Activated CD8-positive, alpha-beta memory T cell treated with anti-CD3 and anti-CD28 coated beads, Interleukin-2, amount 10 ng/mL, durations not matched to agents 7 days and 5 days (primary cell): ENCODE data around the gene SNX17. TPM values are rescaled to one million over a fixed set of nuclear protein-coding genes. Genes with fewer than 3 reads are reported as not detected.

Experiments
- ATAC-seq: fragments of 150-1000 bp; cut with Tn5 transposase; one replicate; pipeline ENCODE4 v1.10.0; 2021; ENCODE audit warnings: moderate library complexity
- CTCF ChIA-PET: fragments of 350-600 bp; sonication (Branson Sonifier 250); formaldehyde crosslinking; loops from one replicate; lab custom pipeline; 2021; ENCODE audit warnings: antibody characterized with exemption; lab: Charles Lee
- DNase-seq: peaks from one replicate; pipeline ENCODE4 v3.0.0-alpha.2; 2020
- H3K27ac Mint-ChIP-seq: one replicate; pipeline ENCODE4 v1.8.0; 2021; ENCODE audit warnings: mild to moderate bottlenecking, mixed read lengths
- H3K27me3 Mint-ChIP-seq: one replicate; pipeline ENCODE4 v1.8.0; 2021; ENCODE audit warnings: mixed read lengths
- H3K36me3 Mint-ChIP-seq: one replicate; pipeline ENCODE4 v1.8.0; 2021; ENCODE audit warnings: mild to moderate bottlenecking, mixed read lengths
- H3K4me1 Mint-ChIP-seq: one replicate; pipeline ENCODE4 v1.8.0; 2021; ENCODE audit warnings: mixed read lengths
- H3K4me3 Mint-ChIP-seq: one replicate; pipeline ENCODE4 v1.8.0; 2021; ENCODE audit warnings: mild to moderate bottlenecking, moderate library complexity, mixed read lengths
- H3K9me3 Mint-ChIP-seq: one replicate; pipeline ENCODE4 v1.8.0; 2022; ENCODE audit warnings: low read depth, mixed read lengths
- total RNA-seq, 2 experiments: library from RNA; stranded (reverse); gene quantifications; one replicate each; pipeline ENCODE4 v1.2.3, GENCODE V29; 2021

Gene SNX17
- total RNA-seq, 2 experiments from 2014 or later = 101 to 125 TPM

DNA sequence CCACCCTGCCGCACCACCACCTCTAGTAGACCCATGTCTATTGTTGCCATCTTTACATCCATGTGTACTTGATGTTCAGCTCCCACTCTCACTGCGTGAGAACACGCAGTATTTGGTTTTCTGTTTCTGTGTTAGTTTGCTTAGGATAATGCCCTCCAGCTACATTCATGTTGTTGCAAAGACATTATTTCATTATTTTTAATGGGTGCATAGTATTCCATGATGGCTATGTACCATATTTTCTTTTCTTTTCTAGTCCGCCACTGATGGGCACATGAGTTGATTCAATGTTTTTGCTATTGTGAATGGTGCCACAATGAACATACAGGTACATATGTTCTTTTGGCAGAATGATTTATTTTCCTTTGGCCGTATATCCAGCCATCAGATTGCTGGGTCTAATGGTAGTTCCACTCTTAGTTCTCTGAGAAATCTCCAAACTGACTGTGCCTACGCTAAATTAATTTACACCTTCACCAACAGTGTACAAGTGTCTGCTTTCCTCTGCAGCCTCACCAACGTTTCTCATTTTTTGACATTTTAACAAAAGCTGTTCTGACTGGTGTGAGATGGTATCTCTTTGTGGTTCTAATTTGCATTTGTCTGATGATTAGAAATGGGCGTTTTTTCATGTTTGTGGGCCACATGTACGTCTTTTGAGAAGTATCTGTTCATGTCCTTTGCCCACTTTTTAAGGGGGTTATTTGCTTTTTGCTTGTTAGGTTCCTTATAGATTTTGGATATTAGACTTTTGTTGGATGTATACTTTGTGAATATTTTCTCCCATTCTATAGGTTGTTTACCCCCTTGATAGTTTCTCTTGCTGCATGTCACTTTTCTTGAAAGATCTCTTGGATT lies 20.6 kb downstream of the SNX17 start:
- peaks cover 27% of the 10 kb centered on the region for H3K4me1 Mint-ChIP-seq
- no peak overlapping the region for H3K4me3 Mint-ChIP-seq
- peaks cover 42% of the 10 kb centered on the region for H3K36me3 Mint-ChIP-seq
- peak overlapping the region; percentile 58 for H3K27ac Mint-ChIP-seq
- ATAC-seq = no peak
- no peaks in the 10 kb centered on the region for H3K9me3 Mint-ChIP-seq
- no peak for DNase-seq
- H3K27me3 Mint-ChIP-seq = no peaks in the 10 kb centered on the region
- CTCF ChIA-PET = no interaction called here

DNA sequence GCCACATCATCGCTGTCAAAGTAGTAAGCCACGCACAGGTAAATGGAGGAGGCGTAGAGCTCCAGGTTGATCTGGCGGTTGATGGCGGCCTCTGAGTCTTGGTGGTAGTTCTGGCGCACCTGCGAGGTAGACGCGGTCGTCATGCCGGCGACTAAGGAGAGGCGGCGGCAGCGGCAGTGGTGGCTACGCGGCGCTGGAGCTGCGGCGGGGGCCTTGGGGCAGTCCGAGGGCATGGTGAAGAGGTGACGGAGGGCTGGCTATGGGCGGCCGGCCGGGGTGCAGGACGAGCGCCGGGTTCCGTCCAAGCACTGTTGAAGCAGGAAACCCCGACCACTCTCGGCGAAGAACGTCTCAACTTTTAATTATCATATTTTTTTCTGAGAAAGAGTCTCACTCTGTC lies 22.8 kb downstream of the SNX17 start:
- Mint-ChIP-seq H3K9me3 (no peaks in the 10 kb centered on the region), H3K27me3 (no peaks in the 10 kb centered on the region), H3K27ac (peak overlapping the region; percentile 23), H3K4me1 (peaks cover 35% of the 10 kb centered on the region), H3K4me3 (no peak overlapping the region), H3K36me3 (peaks cover 43% of the 10 kb centered on the region)
- CTCF ChIA-PET = no interaction called here
- no peak for ATAC-seq
- DNase-seq = no peak

DNA sequence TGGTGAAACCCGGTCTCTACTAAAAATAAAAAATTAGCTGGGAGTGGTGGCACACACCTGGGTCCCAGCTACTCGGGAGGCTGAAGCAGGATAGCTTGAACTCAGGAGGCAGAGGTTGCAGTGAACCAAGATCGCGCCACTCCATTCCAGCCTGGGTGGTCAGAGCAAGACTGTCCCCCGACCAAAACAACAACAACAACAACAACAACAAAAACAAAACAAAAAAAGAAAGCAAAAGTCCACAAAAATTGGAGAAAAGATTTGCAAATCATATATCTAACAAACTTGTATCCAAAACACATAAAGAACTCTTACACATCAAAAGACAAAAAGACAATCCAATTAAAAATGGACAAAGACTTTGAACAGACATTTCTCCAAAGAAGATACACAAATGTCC lies 28.5 kb downstream of the SNX17 start:
- CTCF ChIA-PET = no interaction called here
- Mint-ChIP-seq H3K27me3 (no peaks in the 10 kb centered on the region), H3K9me3 (no peaks in the 10 kb centered on the region), H3K27ac (peak overlapping the region; percentile 61), H3K4me3 (no peak overlapping the region), H3K36me3 (peaks cover 33% of the 10 kb centered on the region), H3K4me1 (peaks cover 40% of the 10 kb centered on the region)
- ATAC-seq (no peak), DNase-seq (no peak)

DNA sequence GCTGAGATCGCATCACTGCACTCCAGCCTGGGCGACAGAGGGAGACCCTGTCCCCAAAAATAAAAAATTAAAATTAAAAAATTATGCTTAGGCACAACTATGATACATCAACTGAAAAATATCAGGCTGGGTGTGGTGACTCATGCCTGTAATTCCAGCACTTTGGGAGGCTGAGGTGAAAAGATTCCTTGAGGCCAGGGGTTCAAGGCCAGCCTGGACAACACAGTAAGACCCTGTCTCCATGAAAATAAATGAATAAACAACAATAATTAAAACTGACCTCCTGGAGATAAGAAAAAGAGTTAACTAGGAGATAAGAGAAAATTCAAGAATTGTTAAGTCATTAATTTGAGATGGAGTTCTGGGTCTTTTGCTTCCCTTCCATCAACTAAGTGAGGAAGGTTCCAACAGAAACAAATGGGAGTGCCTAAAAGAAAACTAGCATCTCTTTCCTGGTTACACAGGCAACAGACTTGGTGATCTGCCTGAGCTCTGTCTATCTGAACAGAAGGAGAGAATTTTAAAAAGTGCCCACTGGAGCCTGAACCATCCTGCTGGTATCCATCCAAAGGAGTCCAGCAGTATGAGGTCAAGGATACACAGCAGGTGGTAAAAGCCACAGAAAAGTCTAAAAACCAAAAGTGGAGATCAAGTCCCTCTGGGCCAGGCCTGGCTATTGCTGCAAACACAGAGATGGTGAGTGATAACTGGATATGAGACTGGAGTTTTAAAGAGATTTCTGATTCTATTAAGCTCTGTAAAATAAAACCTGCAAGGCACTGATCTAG lies 30.1 kb downstream of the SNX17 start:
- Mint-ChIP-seq H3K27me3 (no peaks in the 10 kb centered on the region), H3K4me3 (no peak overlapping the region), H3K9me3 (no peaks in the 10 kb centered on the region), H3K27ac (peak overlapping the region; percentile 12), H3K36me3 (peaks cover 32% of the 10 kb centered on the region), H3K4me1 (peaks cover 36% of the 10 kb centered on the region)
- DNase-seq = no peak
- ATAC-seq = no peak
- CTCF ChIA-PET = interaction anchor here (0.7 to 1.9 kb wide), 2 partner anchors 282 to 283 kb away, joined by 3 to 4 read pairs; no protein-coding TSS in a partner anchor

DNA sequence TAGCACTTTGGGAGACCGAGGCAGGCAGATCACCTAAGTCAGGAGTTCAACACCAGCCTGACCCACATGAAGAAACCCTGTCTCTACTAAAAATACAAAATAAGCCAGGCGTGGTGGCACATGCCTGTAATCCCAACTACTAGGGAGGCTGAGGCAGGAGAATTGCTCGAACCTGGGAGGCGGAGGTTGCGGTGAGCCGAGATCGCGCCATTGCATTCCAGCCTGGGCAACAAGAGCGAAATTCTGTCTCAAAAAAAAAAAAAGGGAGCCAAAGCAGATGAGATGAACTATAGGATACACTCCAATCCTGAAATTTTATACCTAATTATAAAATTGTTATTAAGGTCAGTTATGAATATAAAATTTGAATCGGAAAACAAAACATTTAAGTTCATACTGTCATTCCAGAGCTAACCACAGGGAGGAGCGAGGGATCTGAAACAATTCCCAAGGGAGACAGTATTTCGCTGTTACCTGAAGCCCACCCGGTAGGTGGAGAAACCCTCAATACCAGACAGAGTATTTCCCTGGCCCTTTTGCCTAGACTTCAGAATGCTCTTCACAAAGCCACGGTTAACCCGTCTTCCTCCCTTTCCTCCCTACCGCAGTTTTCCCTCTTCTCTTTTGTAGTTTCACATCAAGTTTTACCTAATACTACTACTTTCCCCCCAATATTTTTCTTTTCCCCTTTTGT lies 37.5 kb downstream of the SNX17 start:
- peak overlapping the region; percentile 79 for H3K4me3 Mint-ChIP-seq
- H3K9me3 Mint-ChIP-seq = peaks cover 2% of the 10 kb centered on the region
- H3K27ac Mint-ChIP-seq = peak overlapping the region; percentile 82
- H3K27me3 Mint-ChIP-seq = peaks cover 4% of the 10 kb centered on the region
- ATAC-seq (no peak), DNase-seq (no peak)
- peaks cover 22% of the 10 kb centered on the region for H3K36me3 Mint-ChIP-seq
- CTCF ChIA-PET = interaction anchor here (1.0 to 4.2 kb wide), 3 partner anchors 20 to 275 kb away, joined by 6 to 32 read pairs (median 22); partner anchors contain the start of gene NRBP1
- H3K4me1 Mint-ChIP-seq = peaks cover 42% of the 10 kb centered on the region

DNA sequence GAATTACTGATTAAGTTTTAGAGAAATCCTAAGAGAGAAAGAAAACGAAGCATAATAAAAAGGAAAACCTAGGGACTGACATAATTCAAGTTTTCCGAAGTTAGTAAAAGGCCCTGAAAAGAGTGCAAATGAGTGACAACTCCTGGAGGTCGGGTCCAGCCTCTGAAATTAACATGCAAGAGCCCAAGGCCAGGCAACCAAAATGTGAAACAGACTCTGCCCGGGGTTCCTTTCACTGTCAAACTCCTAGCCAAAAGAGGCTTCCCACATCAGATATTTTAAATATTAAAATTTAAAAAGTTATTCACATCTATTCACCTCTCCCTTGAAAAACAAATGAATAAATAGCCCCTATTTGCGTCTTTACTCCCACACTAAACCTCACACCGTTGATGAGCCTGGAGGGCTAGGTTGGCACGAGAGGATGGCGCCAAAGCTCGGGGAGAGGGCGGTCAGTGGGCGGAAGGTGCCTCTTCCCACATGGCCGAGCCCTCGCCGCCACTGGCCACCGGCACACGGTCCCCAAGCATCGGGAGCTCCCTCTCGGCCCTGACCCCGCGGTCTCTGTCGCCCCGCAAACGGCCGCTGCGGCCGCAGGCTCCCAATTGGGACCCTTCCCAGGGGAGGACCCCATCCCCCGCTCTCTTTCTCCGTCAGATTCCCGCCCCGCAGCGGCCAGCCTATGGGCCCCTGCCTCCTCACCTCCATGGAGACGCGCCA lies 38.3 kb downstream of the SNX17 start:
- H3K27ac Mint-ChIP-seq = peak overlapping the region; percentile 82
- peaks cover 2% of the 10 kb centered on the region for H3K9me3 Mint-ChIP-seq
- ATAC-seq (peak; percentile 30), DNase-seq (no peak)
- peaks cover 4% of the 10 kb centered on the region for H3K27me3 Mint-ChIP-seq
- H3K36me3 Mint-ChIP-seq = peaks cover 18% of the 10 kb centered on the region
- peaks cover 40% of the 10 kb centered on the region for H3K4me1 Mint-ChIP-seq
- peak overlapping the region; percentile 79 for H3K4me3 Mint-ChIP-seq
- CTCF ChIA-PET = interaction anchor here (1.0 to 4.2 kb wide), 8 partner anchors 20 to 274 kb away, joined by 4 to 32 read pairs (median 6); partner anchors contain the start of genes GTF3C2, NRBP1 and SNX17

DNA sequence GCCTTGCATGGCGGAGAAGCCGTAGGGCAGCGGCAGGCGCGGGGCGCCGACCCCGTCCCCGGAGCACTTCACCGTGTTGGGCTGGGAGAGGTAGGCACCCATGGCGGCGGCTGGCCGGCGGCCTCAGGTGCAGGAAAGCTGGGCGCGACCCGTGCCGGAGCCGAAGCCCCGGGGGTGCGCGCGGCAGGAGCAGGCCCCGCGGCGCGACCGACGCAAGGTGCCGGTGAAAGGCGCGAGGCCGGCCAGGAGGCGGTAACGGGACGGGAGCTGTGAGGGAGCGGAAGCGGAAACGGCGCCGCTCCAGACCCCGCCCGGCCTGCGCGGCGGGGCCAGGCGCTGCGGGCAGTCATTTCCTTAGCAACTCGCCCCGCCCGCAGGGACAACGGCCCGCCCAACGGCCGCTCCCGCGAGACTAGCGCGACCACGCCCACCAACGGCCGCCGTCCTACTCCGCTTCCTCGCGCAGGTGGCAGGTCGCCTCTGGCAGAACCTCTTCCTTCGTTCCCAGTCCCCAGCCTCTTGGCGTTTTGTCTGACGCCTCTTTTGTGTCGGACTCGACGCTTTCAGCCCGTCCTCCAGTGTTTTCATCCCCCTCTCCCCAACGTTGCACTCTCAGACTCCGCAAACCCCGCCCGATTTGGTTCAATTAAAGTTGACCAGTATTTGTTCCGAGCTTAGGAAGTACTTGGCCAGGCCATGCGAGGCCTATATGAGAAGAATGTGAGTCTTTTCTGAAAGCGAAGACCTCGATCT lies 39.1 kb downstream of the SNX17 start, which contains the start of gene PPM1G:
Gene PPM1G (minus strand): TSS at position 271 of the 753 bp plus-strand sequence. CDS start 169 bp downstream, at position 102.
- CTCF ChIA-PET = interaction anchor here (1.0 to 4.2 kb wide), 12 partner anchors 16 to 274 kb away, joined by 3 to 32 read pairs (median 6); partner anchors contain the start of genes CCDC121, GPN1, GTF3C2 and NRBP1
- Mint-ChIP-seq H3K9me3 (peaks cover 2% of the 10 kb centered on the region), H3K36me3 (peaks cover 15% of the 10 kb centered on the region), H3K4me1 (peaks cover 39% of the 10 kb centered on the region), H3K4me3 (peak within 1 kb of the TSS; percentile 79), H3K27ac (peak within 1 kb of the TSS; percentile 90), H3K27me3 (peaks cover 4% of the 10 kb centered on the region)
- ATAC-seq = peak; percentile 97
- peak; percentile 97 for DNase-seq

DNA sequence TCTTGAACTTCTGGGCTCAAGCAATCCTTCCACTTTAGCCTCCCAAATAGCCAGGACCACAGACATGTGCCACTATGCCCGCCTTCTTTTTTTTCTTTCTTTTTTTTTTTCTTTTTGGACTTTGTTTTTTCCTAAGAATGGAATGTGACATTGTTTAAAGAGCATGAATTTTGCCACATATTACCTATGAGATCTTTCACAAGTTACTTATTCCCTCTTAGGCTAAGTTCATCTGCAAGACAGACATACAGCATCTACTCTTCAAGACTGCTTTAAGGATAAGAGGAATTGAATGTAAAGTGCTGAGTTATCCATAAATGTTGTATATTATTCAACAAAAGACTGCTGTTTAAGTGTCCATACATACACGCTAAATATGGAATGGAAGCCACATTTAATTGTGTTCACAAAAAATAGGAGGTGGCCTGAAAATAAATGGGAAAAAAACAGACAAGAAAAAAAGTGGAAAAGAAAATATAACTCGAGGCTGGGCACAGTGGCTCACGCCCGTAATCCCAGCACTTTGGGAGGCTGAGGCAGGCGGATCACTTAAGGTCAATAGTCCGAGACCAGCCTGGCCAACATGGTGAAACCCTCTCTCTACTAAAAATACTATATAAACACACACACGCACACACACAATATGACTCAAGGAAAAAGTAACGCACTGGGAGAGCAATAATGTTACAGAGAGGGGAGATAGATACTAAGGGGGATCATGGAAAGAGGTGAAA lies 42.2 kb downstream of the SNX17 start:
- H3K9me3 Mint-ChIP-seq = peaks cover 2% of the 10 kb centered on the region
- ATAC-seq (no peak), DNase-seq (no peak)
- CTCF ChIA-PET = no interaction called here
- H3K4me1 Mint-ChIP-seq = peaks cover 24% of the 10 kb centered on the region
- H3K27me3 Mint-ChIP-seq = peaks cover 4% of the 10 kb centered on the region
- H3K27ac Mint-ChIP-seq = no peak overlapping the region
- peaks cover 2% of the 10 kb centered on the region for H3K36me3 Mint-ChIP-seq
- no peak overlapping the region for H3K4me3 Mint-ChIP-seq

DNA sequence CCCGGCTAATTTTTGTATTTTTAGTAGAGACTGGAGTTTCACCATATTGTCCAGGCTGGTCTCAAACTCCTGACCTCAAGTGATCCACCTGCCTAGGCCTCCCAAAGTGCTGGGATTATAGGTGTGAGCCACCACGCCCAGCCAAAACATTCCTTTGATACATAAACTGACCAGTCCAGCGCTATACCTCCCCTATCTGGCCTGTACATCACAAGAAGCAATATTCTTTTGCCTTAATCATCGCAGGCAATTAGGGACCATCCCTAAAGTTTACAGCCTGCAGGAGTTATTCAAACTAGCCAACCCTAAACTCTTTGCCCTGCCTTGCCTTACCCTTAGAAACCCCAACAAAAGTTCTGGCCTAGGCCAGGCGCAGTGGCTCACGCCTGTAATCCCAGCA lies 45.7 kb downstream of the SNX17 start:
- H3K4me3 Mint-ChIP-seq = no peak overlapping the region
- peaks cover 2% of the 10 kb centered on the region for H3K9me3 Mint-ChIP-seq

DNA sequence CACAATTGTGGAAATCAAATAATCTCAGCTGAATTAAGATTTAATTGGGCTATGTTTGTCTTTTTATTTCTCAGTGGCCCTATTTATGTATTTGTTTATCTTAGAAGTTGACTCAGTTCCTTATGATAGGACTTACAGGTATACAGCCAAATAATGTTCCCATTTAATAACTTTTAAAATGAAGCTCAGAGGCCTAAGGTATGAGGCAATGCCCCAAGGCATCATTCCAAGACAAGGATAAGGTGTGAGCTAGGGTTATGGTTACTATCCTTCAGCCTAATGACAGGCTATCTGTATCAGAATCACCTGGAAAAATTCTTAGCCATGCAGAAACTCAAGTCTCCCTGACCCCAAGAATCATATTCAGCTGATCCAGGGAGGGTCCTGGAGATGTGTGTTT lies 50.6 kb downstream of the SNX17 start:
- ATAC-seq (no peak), DNase-seq (no peak)
- no peak overlapping the region for H3K4me3 Mint-ChIP-seq
- CTCF ChIA-PET = no interaction called here
- no peaks in the 10 kb centered on the region for H3K36me3 Mint-ChIP-seq
- H3K27ac Mint-ChIP-seq = no peak overlapping the region
- H3K9me3 Mint-ChIP-seq = no peaks in the 10 kb centered on the region
- no peaks in the 10 kb centered on the region for H3K4me1 Mint-ChIP-seq
- H3K27me3 Mint-ChIP-seq = peaks cover 8% of the 10 kb centered on the region

More for the DNA sequence above, 45.7 kb downstream of the SNX17 start:
- Mint-ChIP-seq H3K36me3 (peaks cover 1% of the 10 kb centered on the region), H3K4me1 (peaks cover 9% of the 10 kb centered on the region), H3K27ac (no peak overlapping the region), H3K27me3 (peaks cover 10% of the 10 kb centered on the region)
- CTCF ChIA-PET = no interaction called here
- ATAC-seq (no peak), DNase-seq (no peak)

DNA sequence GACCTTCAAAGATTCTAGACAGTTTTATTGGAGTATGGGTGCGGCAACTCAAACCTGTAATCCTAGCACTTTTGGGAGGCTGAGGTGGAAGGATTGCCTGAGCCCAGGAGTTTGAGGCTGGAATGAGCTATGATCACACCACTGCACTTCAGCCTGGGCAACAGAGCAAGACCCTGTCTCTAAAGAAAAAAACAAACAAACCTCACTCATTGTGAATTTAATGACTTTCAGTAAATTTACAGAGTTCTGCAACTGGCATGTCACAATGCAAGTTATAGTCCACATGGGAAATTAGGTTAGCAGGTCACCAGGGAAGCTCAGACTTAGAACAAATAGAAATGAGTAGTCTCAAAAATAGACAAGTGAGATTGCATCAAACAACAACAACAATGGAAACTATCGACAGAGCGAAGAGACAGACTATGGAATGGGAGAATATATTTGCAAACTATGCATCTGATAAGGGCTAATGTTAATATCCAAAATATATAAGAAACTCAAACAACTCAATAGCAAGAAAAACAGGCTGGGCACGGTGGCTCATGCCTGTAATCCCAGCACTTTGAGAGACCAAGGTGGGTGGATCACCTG lies 51.3 kb downstream of the SNX17 start:
- CTCF ChIA-PET = no interaction called here
- ATAC-seq (no peak), DNase-seq (no peak)
- Mint-ChIP-seq H3K36me3 (no peaks in the 10 kb centered on the region), H3K27me3 (peaks cover 8% of the 10 kb centered on the region), H3K4me3 (no peak overlapping the region), H3K9me3 (no peaks in the 10 kb centered on the region), H3K4me1 (no peaks in the 10 kb centered on the region), H3K27ac (no peak overlapping the region)
